HG02678 (cell line): ENCODE data around the gene CDKL5.

ENCODE experiments used
- ATAC-seq: cut with Tn5 transposase; IDR thresholded peaks from one replicate; pipeline ENCODE4 v1.9.1; 2021; ENCODE audit warnings: mild to moderate bottlenecking, moderate library complexity; ENCODE audit not compliant: unreplicated experiment

CDKL5 gene

GRCh38 chrX:18691431-18691830 is 266.0 kb downstream of the CDKL5 start:
- no peak for ATAC-seq

- no peak for ATAC-seq
Measured at GRCh38 chrX:18692541-18692940, 267.1 kb downstream of the CDKL5 start.

GRCh38 chrX:18696653-18697052 is 271.2 kb downstream of the CDKL5 start:
- no peak for ATAC-seq

- ATAC-seq: no peak
Measured at GRCh38 chrX:18698737-18699650, 273.6 kb downstream of the CDKL5 start.

- ATAC-seq: no peak
Measured at GRCh38 chrX:18701621-18702361, 276.4 kb downstream of the CDKL5 start.

GRCh38 chrX:18702362-18703195 is 277.2 kb downstream of the CDKL5 start:
- ATAC-seq: no peak
